ENCODE data around the gene PHYHD1. TPM values are rescaled to one million over a fixed set of nuclear protein-coding genes. Genes with fewer than 3 reads are reported as not detected.
A peak's percentile ranks its signal among the peaks of the same experiment; 100 is the strongest.

Gene PHYHD1
- under 1 TPM in 1 of 2 donors, not detected in 1; 0.77 TPM for total RNA-seq

DNA sequence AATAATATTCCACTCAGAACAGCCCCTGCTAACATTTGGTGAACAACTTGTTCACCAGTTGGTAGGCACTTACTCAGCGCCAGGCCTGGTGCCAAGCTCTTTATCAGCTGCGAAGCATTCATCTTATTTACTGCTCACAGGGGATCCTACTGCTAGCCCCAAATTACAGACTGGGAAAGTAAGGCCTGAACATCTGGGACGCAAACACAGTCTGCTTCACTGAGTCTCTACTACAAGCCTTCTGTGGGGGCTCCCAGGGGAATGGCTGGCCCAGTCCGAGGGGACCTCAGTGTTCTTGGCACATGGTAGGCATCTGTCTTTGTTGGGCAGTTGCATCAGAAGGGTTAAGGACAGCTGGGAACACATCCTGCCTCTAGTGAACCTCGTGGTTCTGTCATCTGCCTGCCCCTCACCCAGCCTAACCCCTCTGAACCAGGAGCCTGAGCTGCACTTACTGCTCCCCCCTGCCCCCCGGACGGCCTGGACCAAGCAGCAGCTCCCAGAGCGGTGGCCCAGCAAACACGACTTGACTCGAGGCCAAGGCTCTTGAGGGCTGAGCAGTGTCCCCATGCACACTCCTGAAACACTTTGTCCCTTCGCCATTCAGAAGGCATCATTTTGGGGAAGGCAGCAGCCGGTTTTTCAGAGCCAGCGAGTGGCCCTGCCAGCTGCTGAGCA is at the start of gene PHYHD1:
PHYHD1 (plus strand) TSS at position 602 of the 678 bp plus-strand sequence. CDS start 1,342 bp downstream, outside the sequence.
- Mint-ChIP-seq H3K27ac (no peak within 1 kb of the TSS), H3K4me1 (peaks cover 4% of the 10 kb centered on the region), H3K9me3 (no peaks in the 10 kb centered on the region), H3K27me3 (no peaks in the 10 kb centered on the region), H3K4me3 (no peak within 1 kb of the TSS), H3K36me3 (ENCODE audit: low read depth) (peaks cover 25% of the 10 kb centered on the region)
- no peak for ATAC-seq (replicated peaks)

GRCh38 chr9:128877852-128878251 is 42.9 kb upstream of the PHYHD1 start:
- no peak for ATAC-seq (replicated peaks)
- H3K4me1 Mint-ChIP-seq: peaks cover 8% of the 10 kb centered on the region

DNA sequence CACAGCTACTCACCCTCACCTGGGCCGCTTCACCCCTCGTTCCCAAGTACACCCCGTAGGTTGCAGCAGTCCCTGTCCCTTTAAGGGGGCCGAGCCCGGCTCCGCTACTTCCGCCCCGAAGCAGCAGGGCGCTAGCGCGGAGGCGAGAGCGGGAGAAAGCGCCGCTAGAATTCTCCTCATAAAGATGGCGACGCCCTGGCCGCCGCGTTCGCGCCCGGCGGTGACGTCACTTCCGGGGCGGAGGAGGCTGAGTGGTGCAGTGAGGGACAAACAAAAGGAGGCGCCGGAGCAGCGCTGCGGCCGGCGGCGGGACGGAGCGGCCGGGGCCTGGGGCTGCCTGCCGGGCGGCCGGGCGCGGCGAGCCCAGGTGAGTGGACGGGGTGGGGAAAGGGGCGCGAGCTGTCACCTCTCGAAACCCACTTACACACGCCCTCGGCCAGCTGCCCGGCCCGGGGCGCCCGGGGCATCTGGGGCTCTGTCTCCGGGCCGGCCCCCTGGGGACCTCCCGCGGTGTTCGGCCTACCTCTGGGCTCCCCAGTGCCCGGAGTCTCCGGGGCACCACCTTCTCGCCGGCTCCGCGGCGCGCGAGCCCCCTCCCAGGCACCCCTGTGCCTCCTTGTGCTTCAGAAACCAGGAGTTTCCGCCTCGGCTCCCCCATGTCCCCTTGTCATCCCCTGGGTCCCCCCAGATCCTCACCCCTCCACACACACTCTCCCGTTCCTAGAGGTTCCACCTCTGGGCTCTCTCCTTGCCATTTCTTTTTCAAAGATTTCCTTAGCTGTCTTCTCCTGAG is 38.7 kb upstream of the PHYHD1 start, which contains the start of the genes KYAT1 and LRRC8A:
KYAT1 (minus strand) TSS at position 67 of the 793 bp plus-strand sequence. CDS start 36,545 bp downstream, outside the sequence.
LRRC8A (plus strand) TSS at position 250 of the 793 bp plus-strand sequence. CDS start 25,032 bp downstream, outside the sequence.
- no peaks in the 10 kb centered on the region for H3K9me3 Mint-ChIP-seq
- peaks cover 21% of the 10 kb centered on the region for H3K4me1 Mint-ChIP-seq
- H3K27ac Mint-ChIP-seq: peak within 1 kb of the TSS; percentile 91
- ATAC-seq (replicated peaks): peak; percentile 91
- H3K4me3 Mint-ChIP-seq: peak within 1 kb of the TSS; percentile 96
- H3K27me3 Mint-ChIP-seq: no peaks in the 10 kb centered on the region
- peaks cover 45% of the 10 kb centered on the region for H3K36me3 Mint-ChIP-seq (ENCODE audit: low read depth)

More at GRCh38 chr9:128877852-128878251, 42.9 kb upstream of the PHYHD1 start:
- peaks cover 13% of the 10 kb centered on the region for H3K36me3 Mint-ChIP-seq (ENCODE audit: low read depth)
- H3K27ac Mint-ChIP-seq: no peak overlapping the region
- no peaks in the 10 kb centered on the region for H3K9me3 Mint-ChIP-seq
- no peaks in the 10 kb centered on the region for H3K27me3 Mint-ChIP-seq
- no peak overlapping the region for H3K4me3 Mint-ChIP-seq

DNA sequence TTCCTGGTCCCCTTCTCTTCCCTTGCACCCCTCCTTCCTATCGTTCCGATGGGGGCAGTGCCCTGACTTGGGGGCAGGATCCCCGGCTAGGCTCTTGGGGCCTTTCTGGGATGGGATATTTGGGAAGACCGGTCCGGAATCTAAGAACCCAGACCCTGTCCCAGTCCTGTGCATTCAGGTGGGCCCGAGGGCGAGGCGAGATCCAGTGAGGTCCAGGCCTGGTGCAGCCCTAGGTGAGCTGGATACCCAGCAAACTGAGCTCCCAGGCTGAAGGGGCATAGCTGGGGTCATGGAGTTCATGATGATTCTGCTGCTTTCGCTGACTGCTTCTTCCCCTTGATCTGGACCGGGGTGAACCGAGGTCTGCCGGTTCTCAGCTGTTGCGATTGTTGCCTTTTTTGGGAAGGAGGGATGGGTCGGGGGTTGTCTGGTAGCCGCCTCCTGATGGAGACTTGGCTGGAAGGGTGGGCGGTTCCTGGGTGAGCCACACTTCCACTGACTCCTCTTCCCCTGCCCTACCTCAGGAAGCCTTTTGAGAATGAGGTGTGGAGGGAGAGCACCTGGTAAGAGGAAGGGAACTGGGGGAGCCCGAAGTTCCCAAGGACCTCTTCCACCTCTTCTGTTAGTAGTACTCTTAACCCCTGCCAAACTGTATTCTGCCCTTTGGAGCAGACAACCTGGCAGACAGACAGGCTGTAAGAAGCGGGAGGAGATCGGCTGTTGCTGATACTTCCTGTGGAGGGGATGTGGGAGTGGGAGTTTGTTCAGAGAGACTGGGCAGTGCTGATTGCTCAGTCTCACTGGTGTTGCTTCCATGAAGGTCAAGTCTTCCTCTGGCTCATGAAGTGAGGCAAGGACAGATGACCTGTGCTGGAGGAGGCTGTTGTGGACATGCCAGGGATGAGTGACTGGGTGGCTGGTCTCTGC is 37.8 kb upstream of the PHYHD1 start:
- Mint-ChIP-seq H3K27me3 (no peaks in the 10 kb centered on the region), H3K4me1 (peaks cover 18% of the 10 kb centered on the region), H3K36me3 (ENCODE audit: low read depth) (peaks cover 53% of the 10 kb centered on the region), H3K27ac (peak overlapping the region; percentile 91), H3K9me3 (no peaks in the 10 kb centered on the region), H3K4me3 (peak overlapping the region; percentile 96)
- ATAC-seq (replicated peaks): peak; percentile 24

DNA sequence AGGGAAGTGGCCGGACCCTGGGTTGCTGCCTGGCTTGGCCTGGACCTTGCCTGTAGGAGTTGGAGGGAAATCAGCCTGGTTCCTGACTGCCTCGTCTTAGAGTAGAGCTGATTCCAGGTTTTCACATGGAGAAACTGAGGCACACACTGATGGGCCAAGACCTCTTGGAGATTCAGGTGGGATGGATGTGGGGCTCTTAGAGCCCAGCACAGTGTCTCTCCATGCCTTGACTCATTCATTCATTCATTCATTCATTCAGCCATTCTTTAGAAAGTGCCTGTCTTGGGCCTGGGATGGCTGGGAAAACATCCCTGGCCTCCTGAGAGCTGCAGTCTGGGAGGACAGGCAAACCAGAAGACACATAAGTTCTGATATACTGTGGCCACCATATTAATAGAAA is 36.6 kb upstream of the PHYHD1 start:
- Mint-ChIP-seq H3K4me1 (peaks cover 18% of the 10 kb centered on the region), H3K4me3 (peak overlapping the region; percentile 96), H3K9me3 (no peaks in the 10 kb centered on the region), H3K27me3 (no peaks in the 10 kb centered on the region), H3K36me3 (ENCODE audit: low read depth) (peaks cover 65% of the 10 kb centered on the region), H3K27ac (peak overlapping the region; percentile 31)
- ATAC-seq (replicated peaks): no peak

DNA sequence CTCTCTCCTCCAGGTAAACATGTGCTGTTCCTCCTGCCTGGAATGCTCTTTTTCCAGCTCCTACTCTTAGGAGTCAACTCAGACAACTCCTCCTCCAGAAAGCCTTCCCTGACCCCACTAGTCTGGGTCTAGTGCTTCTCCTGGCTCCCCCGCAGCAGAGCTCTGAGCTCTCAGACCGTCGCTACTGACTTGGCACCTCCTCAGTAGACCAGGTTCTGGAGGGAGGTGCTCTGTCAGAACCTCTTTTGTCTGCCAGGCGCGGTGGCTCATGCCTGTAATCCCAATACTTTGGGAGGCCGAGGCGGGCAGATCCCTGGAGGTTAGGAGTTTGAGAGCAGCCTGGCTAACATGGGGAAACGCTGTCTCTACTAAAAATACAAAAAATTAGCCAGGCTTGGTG is 35.4 kb upstream of the PHYHD1 start:
- Mint-ChIP-seq H3K27ac (peak overlapping the region; percentile 31), H3K4me1 (peaks cover 18% of the 10 kb centered on the region), H3K36me3 (ENCODE audit: low read depth) (peaks cover 70% of the 10 kb centered on the region), H3K4me3 (peak overlapping the region; percentile 96), H3K9me3 (no peaks in the 10 kb centered on the region), H3K27me3 (no peaks in the 10 kb centered on the region)
- ATAC-seq (replicated peaks): no peak

GRCh38 chr9:128885798-128886197 is 35.0 kb upstream of the PHYHD1 start:
- H3K27me3 Mint-ChIP-seq: no peaks in the 10 kb centered on the region
- ATAC-seq (replicated peaks): no peak
- H3K9me3 Mint-ChIP-seq: no peaks in the 10 kb centered on the region
- H3K36me3 Mint-ChIP-seq (ENCODE audit: low read depth): peaks cover 74% of the 10 kb centered on the region
- peak overlapping the region; percentile 81 for H3K27ac Mint-ChIP-seq
- peak overlapping the region; percentile 5 for H3K4me3 Mint-ChIP-seq
- peaks cover 15% of the 10 kb centered on the region for H3K4me1 Mint-ChIP-seq

- no peaks in the 10 kb centered on the region for H3K9me3 Mint-ChIP-seq
- H3K27ac Mint-ChIP-seq: peak overlapping the region; percentile 81
- no peaks in the 10 kb centered on the region for H3K27me3 Mint-ChIP-seq
- H3K4me3 Mint-ChIP-seq: peak overlapping the region; percentile 5
- H3K36me3 Mint-ChIP-seq (ENCODE audit: low read depth): peaks cover 75% of the 10 kb centered on the region
- H3K4me1 Mint-ChIP-seq: peaks cover 15% of the 10 kb centered on the region
- ATAC-seq (replicated peaks): no peak
Observed at GRCh38 chr9:128886211-128886891, 34.4 kb upstream of the PHYHD1 start.

- Mint-ChIP-seq H3K4me1 (peaks cover 18% of the 10 kb centered on the region), H3K36me3 (ENCODE audit: low read depth) (peaks cover 68% of the 10 kb centered on the region), H3K4me3 (no peak overlapping the region), H3K9me3 (no peaks in the 10 kb centered on the region), H3K27ac (no peak overlapping the region), H3K27me3 (no peaks in the 10 kb centered on the region)
- ATAC-seq (replicated peaks): no peak
Observed at GRCh38 chr9:128887049-128887448, 33.7 kb upstream of the PHYHD1 start.

- peaks cover 64% of the 10 kb centered on the region for H3K36me3 Mint-ChIP-seq (ENCODE audit: low read depth)
- no peaks in the 10 kb centered on the region for H3K27me3 Mint-ChIP-seq
- no peaks in the 10 kb centered on the region for H3K9me3 Mint-ChIP-seq
- peaks cover 18% of the 10 kb centered on the region for H3K4me1 Mint-ChIP-seq
- no peak overlapping the region for H3K4me3 Mint-ChIP-seq
- no peak overlapping the region for H3K27ac Mint-ChIP-seq
- ATAC-seq (replicated peaks): no peak
Observed at GRCh38 chr9:128887914-128888350, 32.9 kb upstream of the PHYHD1 start.

DNA sequence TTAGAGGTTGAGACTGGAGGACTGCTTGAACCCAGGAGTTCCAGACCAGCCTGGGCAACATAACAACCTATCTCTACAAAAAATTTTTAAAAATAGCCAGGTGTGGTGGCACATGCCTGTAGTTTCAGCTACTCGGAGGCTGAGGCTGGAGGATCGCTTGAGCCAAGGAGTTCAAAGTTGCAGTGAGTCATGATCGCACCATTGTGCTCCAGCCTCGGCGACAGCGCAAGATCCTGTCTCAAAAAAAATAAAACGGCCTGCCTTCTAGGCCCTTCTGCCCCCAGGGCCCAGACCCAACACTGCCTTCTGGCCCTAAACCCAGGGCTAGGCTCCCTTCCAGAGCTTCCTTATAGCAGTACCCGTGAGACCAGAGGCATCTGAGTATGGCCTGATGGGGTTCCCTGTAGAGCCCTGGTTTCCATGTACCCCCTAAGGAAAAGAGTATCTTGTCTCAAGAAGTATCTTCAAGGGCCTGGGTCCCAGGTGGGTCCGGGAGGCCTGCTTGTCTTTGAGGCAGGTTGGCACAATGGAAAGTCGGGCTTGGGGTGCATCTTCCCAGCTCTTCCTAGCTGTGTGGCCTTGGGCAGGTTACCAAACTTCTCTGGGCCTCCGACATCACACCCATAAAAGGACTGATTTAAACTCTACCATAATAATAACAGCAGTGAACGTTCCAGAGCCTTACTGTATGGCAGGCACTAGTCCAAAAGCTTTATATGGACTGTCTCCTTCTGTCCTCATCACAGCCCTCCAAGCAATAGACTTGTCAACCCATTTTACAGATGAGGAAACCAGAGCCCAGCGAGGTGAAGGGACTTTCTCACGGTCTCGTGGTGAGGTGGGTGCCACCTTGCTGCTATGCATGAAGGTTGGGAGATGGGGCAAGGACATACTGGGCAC is 29.2 kb upstream of the PHYHD1 start:
- Mint-ChIP-seq H3K36me3 (ENCODE audit: low read depth) (peaks cover 61% of the 10 kb centered on the region), H3K4me1 (peaks cover 17% of the 10 kb centered on the region), H3K27me3 (no peaks in the 10 kb centered on the region), H3K4me3 (no peak overlapping the region), H3K27ac (peak overlapping the region; percentile 52), H3K9me3 (no peaks in the 10 kb centered on the region)
- ATAC-seq (replicated peaks): no peak

- Mint-ChIP-seq H3K9me3 (no peaks in the 10 kb centered on the region), H3K4me1 (peaks cover 16% of the 10 kb centered on the region), H3K4me3 (no peak overlapping the region), H3K27ac (no peak overlapping the region), H3K27me3 (no peaks in the 10 kb centered on the region), H3K36me3 (ENCODE audit: low read depth) (peaks cover 63% of the 10 kb centered on the region)
- peak; percentile 34 for ATAC-seq (replicated peaks)
Observed at GRCh38 chr9:128892221-128892921, 28.4 kb upstream of the PHYHD1 start.

Measured in activated T-helper 17 cell treated with anti-CD3 and anti-CD28 coated beads, Interleukin-2, amount 50 U/mL, for 72 hours (primary cell).